ACC112 (cell line): ENCODE results near the gene TIMM13.
A peak's percentile ranks its signal among the peaks of the same experiment; 100 is the strongest.

Experiments
- H2AFZ ChIP-seq: fragments of 200-600 bp; sonication (generic); one replicate; pipeline ENCODE4 v1.6.0; 2017; ENCODE audit warnings: antibody characterized with exemption, low read length; ENCODE audit not compliant: unreplicated experiment
- H3K27ac ChIP-seq: fragments of 200-600 bp; sonication (generic); 2 replicates; pipeline ENCODE4 v1.5.1; 2014; ENCODE audit warnings: low read depth, mild to moderate bottlenecking, antibody characterized with exemption, low read length, moderate library complexity
- H3K27me3 ChIP-seq: fragments of 200-600 bp; sonication (generic); 2 replicates; pipeline ENCODE4 v1.6.1; 2014; ENCODE audit warnings: mild to moderate bottlenecking, antibody characterized with exemption, low read length, moderate library complexity, mixed read lengths; ENCODE audit not compliant: insufficient read depth
- H3K36me3 ChIP-seq: fragments of 200-600 bp; sonication (generic); 2 replicates; pipeline ENCODE4 v1.6.1; 2016; ENCODE audit warnings: mild to moderate bottlenecking, antibody characterized with exemption, low read length, moderate library complexity, mixed read lengths; ENCODE audit not compliant: insufficient read depth
- H3K4me1 ChIP-seq: fragments of 200-600 bp; sonication (generic); one replicate; pipeline ENCODE4 v1.6.1; 2016; ENCODE audit warnings: low read length, mixed read lengths; ENCODE audit not compliant: insufficient read depth, unreplicated experiment, control insufficient read depth
- H3K4me3 ChIP-seq: fragments of 200-600 bp; sonication (generic); 2 replicates; pipeline ENCODE4 v1.5.1; 2014; ENCODE audit warnings: mild to moderate bottlenecking, low read depth, low read length
- H3K79me2 ChIP-seq: fragments of 200-600 bp; sonication (generic); one replicate; pipeline ENCODE4 v1.6.0; 2016; ENCODE audit warnings: low read length; ENCODE audit not compliant: control insufficient read depth, unreplicated experiment, insufficient read depth

The TIMM13 gene

GRCh38 chr19:2391118-2391725 is 36.2 kb downstream of the TIMM13 start:
- Histone ChIP-seq H3K4me3 (no peak overlapping the region), H3K27me3 (no peaks in the 10 kb centered on the region), H3K36me3 (no peaks in the 10 kb centered on the region), H3K79me2 (no peaks in the 10 kb centered on the region), H2AFZ (no peak overlapping the region), H3K4me1 (no peaks in the 10 kb centered on the region), H3K27ac (no peak overlapping the region)

GRCh38 chr19:2389594-2389993 is 37.8 kb downstream of the TIMM13 start:
- Histone ChIP-seq H3K36me3 (no peaks in the 10 kb centered on the region), H3K4me3 (no peak overlapping the region), H3K79me2 (no peaks in the 10 kb centered on the region), H2AFZ (no peak overlapping the region), H3K27ac (no peak overlapping the region), H3K4me1 (no peaks in the 10 kb centered on the region), H3K27me3 (no peaks in the 10 kb centered on the region)

- Histone ChIP-seq H3K79me2 (no peaks in the 10 kb centered on the region), H3K27me3 (no peaks in the 10 kb centered on the region), H3K4me3 (no peak overlapping the region), H3K27ac (no peak overlapping the region), H2AFZ (no peak overlapping the region), H3K4me1 (peaks cover 3% of the 10 kb centered on the region), H3K36me3 (no peaks in the 10 kb centered on the region)
Measured at GRCh38 chr19:2387367-2388288, 39.8 kb downstream of the TIMM13 start.

DNA sequence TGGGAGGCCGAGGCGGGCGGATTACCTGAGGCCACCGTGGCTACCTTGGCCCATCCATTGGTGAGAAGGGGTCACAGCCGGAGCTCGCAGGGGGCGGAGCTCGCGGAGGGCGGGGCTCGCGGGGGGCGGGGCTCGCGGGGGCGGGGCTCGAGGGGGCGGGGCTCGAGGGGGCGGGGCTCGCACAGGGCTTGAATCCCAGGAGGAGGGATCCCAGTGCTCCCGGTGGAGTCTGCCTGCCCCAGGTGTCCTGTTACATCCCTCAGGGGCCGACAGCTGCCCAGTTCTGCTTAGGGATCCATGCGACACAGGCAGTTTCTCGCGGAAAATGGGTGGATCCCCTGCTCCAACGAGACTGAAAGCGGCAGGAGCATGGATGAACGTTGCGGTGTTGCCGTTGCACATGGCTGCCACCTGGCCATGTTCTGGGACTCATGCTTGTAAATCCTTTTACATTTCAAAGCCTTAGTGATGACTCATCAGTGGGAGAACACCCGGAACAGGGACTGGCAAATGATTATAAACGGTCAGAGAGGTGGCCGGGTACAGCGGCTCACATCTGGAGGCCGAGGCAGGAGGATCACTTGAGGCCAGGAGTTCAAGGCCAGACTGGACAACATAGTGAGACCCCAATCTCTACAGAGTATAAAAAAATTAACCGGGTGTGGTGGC is 42.2 kb downstream of the TIMM13 start:
- no peaks in the 10 kb centered on the region for H3K36me3 ChIP-seq
- H3K4me3 ChIP-seq, result no peak overlapping the region
- H3K27me3 ChIP-seq, result no peaks in the 10 kb centered on the region
- peaks cover 3% of the 10 kb centered on the region for H3K4me1 ChIP-seq
- H3K79me2 ChIP-seq, result no peaks in the 10 kb centered on the region
- no peak overlapping the region for H3K27ac ChIP-seq
- peak overlapping the region; percentile 68 for H2AFZ ChIP-seq

- H3K79me2 ChIP-seq, result no peaks in the 10 kb centered on the region
- H3K4me3 ChIP-seq, result no peak overlapping the region
- H3K4me1 ChIP-seq, result peaks cover 3% of the 10 kb centered on the region
- no peaks in the 10 kb centered on the region for H3K27me3 ChIP-seq
- no peak overlapping the region for H2AFZ ChIP-seq
- H3K36me3 ChIP-seq, result no peaks in the 10 kb centered on the region
- H3K27ac ChIP-seq, result no peak overlapping the region
Measured at GRCh38 chr19:2382530-2383222, 44.7 kb downstream of the TIMM13 start.

- H3K27me3 ChIP-seq, result no peaks in the 10 kb centered on the region
- peaks cover 3% of the 10 kb centered on the region for H3K4me1 ChIP-seq
- H3K36me3 ChIP-seq, result no peaks in the 10 kb centered on the region
- no peaks in the 10 kb centered on the region for H3K79me2 ChIP-seq
- no peak overlapping the region for H3K4me3 ChIP-seq
- H3K27ac ChIP-seq, result no peak overlapping the region
- H2AFZ ChIP-seq, result no peak overlapping the region
Measured at GRCh38 chr19:2381148-2381820, 46.1 kb downstream of the TIMM13 start.

- no peaks in the 10 kb centered on the region for H3K79me2 ChIP-seq
- H3K27me3 ChIP-seq, result no peaks in the 10 kb centered on the region
- no peaks in the 10 kb centered on the region for H3K36me3 ChIP-seq
- H3K27ac ChIP-seq, result no peak overlapping the region
- no peak overlapping the region for H2AFZ ChIP-seq
- H3K4me3 ChIP-seq, result no peak overlapping the region
- peaks cover 3% of the 10 kb centered on the region for H3K4me1 ChIP-seq
Measured at GRCh38 chr19:2380567-2380966, 46.8 kb downstream of the TIMM13 start.

DNA sequence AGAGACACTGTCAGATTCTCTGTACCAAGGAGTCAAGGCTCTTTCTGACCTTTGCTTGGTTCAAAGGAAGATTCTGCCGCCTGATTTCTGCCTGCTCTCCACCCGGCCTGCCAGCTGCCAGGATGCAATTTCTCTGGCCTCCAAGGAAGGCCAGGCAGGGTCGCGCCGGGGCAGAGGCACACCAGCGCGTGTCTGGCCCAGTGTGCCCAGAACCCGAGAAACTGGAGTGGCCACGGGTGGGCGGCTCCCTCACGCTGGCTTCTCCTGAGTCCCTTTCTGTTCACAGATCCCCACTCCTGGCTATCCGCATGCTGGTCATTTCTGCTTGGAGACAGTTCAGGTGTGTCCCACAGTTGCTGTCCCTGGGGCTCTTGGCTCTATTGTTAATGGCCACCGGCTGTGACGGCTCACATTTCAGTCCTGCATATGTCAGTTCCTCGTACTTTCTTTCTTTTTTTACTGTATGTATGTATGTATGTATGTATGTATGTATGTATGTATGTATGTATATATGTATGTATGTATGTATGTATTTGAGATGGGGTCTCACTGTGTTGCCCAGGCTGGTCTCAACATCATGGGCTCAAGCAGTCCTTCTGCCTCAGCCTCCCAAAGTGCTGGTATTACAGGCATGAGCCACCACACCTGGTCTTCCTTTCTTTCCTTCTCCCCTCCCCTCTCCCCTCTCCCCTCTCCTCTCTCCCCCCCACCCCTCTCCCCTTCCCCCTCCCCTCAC is 50.4 kb downstream of the TIMM13 start:
- Histone ChIP-seq H3K27ac (no peak overlapping the region), H2AFZ (no peak overlapping the region), H3K4me1 (no peaks in the 10 kb centered on the region), H3K79me2 (no peaks in the 10 kb centered on the region), H3K27me3 (no peaks in the 10 kb centered on the region), H3K4me3 (no peak overlapping the region), H3K36me3 (no peaks in the 10 kb centered on the region)
